Fibroblast of skin of back (primary cell): Measurements from ENCODE around the gene CREB3L4.
A peak's percentile ranks its signal among the peaks of the same experiment; 100 is the strongest.
"Not testable (repeated sequence)": the region's sequence is repeated elsewhere in the genome, so short reads cannot be mapped to it uniquely, and the experiment has no call there.

Experiments used
- DNase-seq: peaks from one replicate; pipeline ENCODE4 v3.0.0-alpha.2; 2013

CREB3L4 gene

GRCh38 chr1:153985941-153986761, 18.4 kb downstream of the CREB3L4 start, which contains the start of gene RAB13:
Gene RAB13 (minus strand): TSS chr1:153986339. CDS start chr1:153986236, 103 bp downstream.
- peak; percentile 90 for DNase-seq

GRCh38 chr1:153987621-153988020, 19.9 kb downstream of the CREB3L4 start:
- DNase-seq = no peak

- DNase-seq = peak; percentile 99
These were observed 22.9 kb downstream of the CREB3L4 start, which contains the start of gene RPS27 for GRCh38 chr1:153990468-153991150. Gene RPS27 (plus strand): TSS chr1:153990762. CDS start chr1:153990797, 35 bp downstream.

GRCh38 chr1:153991151-153991630, 23.5 kb downstream of the CREB3L4 start:
- DNase-seq = no peak

GRCh38 chr1:153991806-153992205, 24.1 kb downstream of the CREB3L4 start:
- no peak for DNase-seq

GRCh38 chr1:153995202-153995601, 27.5 kb downstream of the CREB3L4 start:
- DNase-seq = no peak

- DNase-seq = no peak
These were observed 27.9 kb downstream of the CREB3L4 start for GRCh38 chr1:153995640-153996039.

- DNase-seq = not testable (repeated sequence)
These were observed 29.2 kb downstream of the CREB3L4 start for GRCh38 chr1:153996882-153997281.

- DNase-seq = no peak
These were observed 32.7 kb downstream of the CREB3L4 start for GRCh38 chr1:154000420-154000819.

- DNase-seq = peak; percentile 81
These were observed 38.4 kb downstream of the CREB3L4 start for GRCh38 chr1:154006136-154006535.

GRCh38 chr1:154012129-154012528, 44.4 kb downstream of the CREB3L4 start:
- DNase-seq = no peak

- DNase-seq = not testable (repeated sequence)
These were observed 44.8 kb downstream of the CREB3L4 start for GRCh38 chr1:154012543-154012942.

- DNase-seq = peak; percentile 53
These were observed 46.6 kb downstream of the CREB3L4 start for GRCh38 chr1:154014154-154014907.

- no peak for DNase-seq
These were observed 51.6 kb downstream of the CREB3L4 start for GRCh38 chr1:154019269-154019668.

- no peak for DNase-seq
These were observed 52.2 kb downstream of the CREB3L4 start for GRCh38 chr1:154019940-154020339.
